ENCODE data around the gene FAM149B1.

Gene FAM149B1

GRCh38 chr10:73174148-73174925 is 6.4 kb downstream of the FAM149B1 start:
- DNase-seq (ENCODE audit: low read depth in 2 of 3, low spot score in 1 of 3) = no peak

- no peak for DNase-seq (ENCODE audit: low read depth in 2 of 3, low spot score in 1 of 3)
These were observed 14.6 kb downstream of the FAM149B1 start for GRCh38 chr10:73182568-73182967.

GRCh38 chr10:73183667-73184281 is 15.9 kb downstream of the FAM149B1 start:
- DNase-seq (ENCODE audit: low read depth in 2 of 3, low spot score in 1 of 3) = no peak

GRCh38 chr10:73186266-73186665 is 18.3 kb downstream of the FAM149B1 start:
- DNase-seq (ENCODE audit: low read depth in 2 of 3, low spot score in 1 of 3) = no peak

- DNase-seq (ENCODE audit: low read depth in 2 of 3, low spot score in 1 of 3) = no peak
These were observed 22.3 kb downstream of the FAM149B1 start for GRCh38 chr10:73190188-73190587.

- DNase-seq (ENCODE audit: low read depth in 2 of 3, low spot score in 1 of 3) = no peak
These were observed 37.2 kb downstream of the FAM149B1 start for GRCh38 chr10:73205081-73205480.

- DNase-seq (ENCODE audit: low read depth in 2 of 3, low spot score in 1 of 3) = no peak
These were observed 38.0 kb downstream of the FAM149B1 start for GRCh38 chr10:73205890-73206289.

- no peak for DNase-seq (ENCODE audit: low read depth in 2 of 3, low spot score in 1 of 3)
These were observed 38.5 kb downstream of the FAM149B1 start for GRCh38 chr10:73206385-73206784.

- DNase-seq (ENCODE audit: low read depth in 2 of 3, low spot score in 1 of 3) = no peak
These were observed 40.0 kb downstream of the FAM149B1 start for GRCh38 chr10:73207883-73208282.

GRCh38 chr10:73209705-73210104 is 41.8 kb downstream of the FAM149B1 start:
- no peak for DNase-seq (ENCODE audit: low read depth in 2 of 3, low spot score in 1 of 3)

GRCh38 chr10:73210395-73211105 is 42.6 kb downstream of the FAM149B1 start:
- no peak for DNase-seq (ENCODE audit: low read depth in 2 of 3, low spot score in 1 of 3)

GRCh38 chr10:73211106-73211811 is 43.3 kb downstream of the FAM149B1 start:
- DNase-seq (ENCODE audit: low read depth in 2 of 3, low spot score in 1 of 3) = no peak

GRCh38 chr10:73215749-73216148 is 47.8 kb downstream of the FAM149B1 start:
- no peak for DNase-seq (ENCODE audit: low read depth in 2 of 3, low spot score in 1 of 3)

GRCh38 chr10:73217628-73218027 is 49.7 kb downstream of the FAM149B1 start:
- DNase-seq (ENCODE audit: low read depth in 2 of 3, low spot score in 1 of 3) = no peak

- DNase-seq (ENCODE audit: low read depth in 2 of 3, low spot score in 1 of 3) = no peak
These were observed 50.7 kb downstream of the FAM149B1 start for GRCh38 chr10:73218431-73219191.

GRCh38 chr10:73219384-73219783 is 51.5 kb downstream of the FAM149B1 start:
- DNase-seq (ENCODE audit: low read depth in 2 of 3, low spot score in 1 of 3) = no peak

GRCh38 chr10:73220989-73221388 is 53.1 kb downstream of the FAM149B1 start:
- DNase-seq (ENCODE audit: low read depth in 2 of 3, low spot score in 1 of 3) = no peak

- DNase-seq (ENCODE audit: low read depth in 2 of 3, low spot score in 1 of 3) = no peak
These were observed 57.6 kb downstream of the FAM149B1 start for GRCh38 chr10:73225518-73225917.

GRCh38 chr10:73226663-73227062 is 58.7 kb downstream of the FAM149B1 start:
- DNase-seq (ENCODE audit: low read depth in 2 of 3, low spot score in 1 of 3) = no peak

- DNase-seq (ENCODE audit: low read depth in 2 of 3, low spot score in 1 of 3) = no peak
These were observed 60.3 kb downstream of the FAM149B1 start for GRCh38 chr10:73228247-73228646.

GRCh38 chr10:73229567-73229966 is 61.6 kb downstream of the FAM149B1 start:
- no peak for DNase-seq (ENCODE audit: low read depth in 2 of 3, low spot score in 1 of 3)
